VCaP (cell line): Measurements from ENCODE around the gene LYRM2.

Experiments
- H3K27ac ChIP-seq: fragments of 450-650 bp; 2 replicates; pipeline ENCODE4 v1.5.1; 2017
- CTCF ChIP-seq: fragments of 450-650 bp; conservative IDR thresholded peaks from 2 replicates; pipeline ENCODE4 v1.5.1; 2017; ENCODE audit warnings: mild to moderate bottlenecking, moderate library complexity

Gene LYRM2

GRCh38 chr6:89596056-89596455, 42.5 kb downstream of the LYRM2 start:
- H3K27ac ChIP-seq, result no peak overlapping the region
- TF ChIP-seq CTCF, result no peak

- no peak for TF ChIP-seq CTCF
- no peak overlapping the region for H3K27ac ChIP-seq
Observed at GRCh38 chr6:89591745-89592144, 46.8 kb downstream of the LYRM2 start.

GRCh38 chr6:89590133-89590532, 48.4 kb downstream of the LYRM2 start:
- TF ChIP-seq CTCF, result no peak
- H3K27ac ChIP-seq, result no peak overlapping the region

GRCh38 chr6:89589297-89590025, 49.1 kb downstream of the LYRM2 start:
- no peak for TF ChIP-seq CTCF
- H3K27ac ChIP-seq, result no peak overlapping the region

GRCh38 chr6:89585154-89585553, 53.4 kb downstream of the LYRM2 start:
- H3K27ac ChIP-seq, result no peak overlapping the region
- TF ChIP-seq CTCF, result no peak

- no peak overlapping the region for H3K27ac ChIP-seq
- TF ChIP-seq CTCF, result no peak
Observed at GRCh38 chr6:89584539-89584938, 54.0 kb downstream of the LYRM2 start.

- no peak for TF ChIP-seq CTCF
- no peak overlapping the region for H3K27ac ChIP-seq
Observed at GRCh38 chr6:89583559-89583958, 55.0 kb downstream of the LYRM2 start.
